HepG2 (cell line): ENCODE results near the gene DENND2A. TPM values are rescaled to one million over a fixed set of nuclear protein-coding genes. Genes with fewer than 3 reads are reported as not detected.

ENCODE experiments used
- ATAC-seq: fragments of 200-7000 bp; cut with Tn5 transposase; 3 replicates; pipeline ENCODE4 v1.9.1; 2020; ENCODE audit warnings: mild to moderate bottlenecking, moderate library complexity
- BruUV-seq: library from RNA; stranded (reverse); fragments of 400-500 nt; replicated peaks from 2 replicates; lab custom pipeline; 2021; lab: Mats Ljungman, UMichigan
- CTCF ChIA-PET: fragments of 300-600 bp; formaldehyde crosslinking; extraction: SDS; loops from one replicate; lab custom pipeline; 2021; ENCODE audit warnings: low total read pairs, inconsistent platforms, low intra/inter-chr PET ratio; lab: Yijun Ruan, JAX
- POLR2A ChIA-PET: fragments of 350-600 bp; sonication (Branson Sonifier 250); formaldehyde crosslinking; loops from one replicate; lab custom pipeline; 2020; ENCODE audit warnings: antibody characterized with exemption, inconsistent platforms; lab: Yijun Ruan, JAX
- DNase-seq: peaks from one replicate; pipeline ENCODE4 v3.0.0-alpha.2; 2015; ENCODE audit warnings: low spot score
- FAIRE-seq: peaks from 3 replicates; lab custom pipeline; 2011; peaks lifted over from hg19 to GRCh38; lab: Jason Lieb, UNC
- H2AFZ ChIP-seq: one replicate; pipeline ENCODE4 v1.6.1; 2011; ENCODE audit warnings: low read length, inconsistent platforms
- H3K27ac ChIP-seq: fragments of 300-600 bp; 3 replicates; pipeline ENCODE4 v1.8.0; 2011; ENCODE audit warnings: mixed run types, mild to moderate bottlenecking, mixed read lengths, low read length, inconsistent platforms; ENCODE audit not compliant: insufficient read depth; ENCODE audit errors: extremely low read length
- H3K27me3 ChIP-seq, 2 experiments: fragments of 200-600 bp in 1 of 2; 2 replicates in 1 of 2; 3 replicates in 1 of 2; pipeline versions ENCODE4 v1.6.0 to v1.8.0; 2011; ENCODE audit warnings: low read length in 2 of 2, mild to moderate bottlenecking in 2 of 2, moderate library complexity in 2 of 2, inconsistent platforms in 1 of 2; ENCODE audit not compliant: insufficient read depth in 2 of 2, control insufficient read depth in 1 of 2
- H3K36me3 ChIP-seq, 2 experiments: fragments of 200-600 bp in 1 of 2; replicated peaks in 1 of 2; 2 replicates in 1 of 2; 3 replicates in 1 of 2; pipeline versions ENCODE4 v1.5.1 to v1.8.0; 2011; ENCODE audit warnings: low read length in 2 of 2, inconsistent platforms in 1 of 2; ENCODE audit not compliant: insufficient read depth in 2 of 2, control insufficient read depth in 1 of 2
- H3K4me1 ChIP-seq: 2 replicates; pipeline ENCODE4 v1.5.1; 2012; ENCODE audit warnings: low read length, inconsistent platforms; ENCODE audit not compliant: insufficient read depth
- H3K4me2 ChIP-seq: 2 replicates; pipeline ENCODE4 v1.6.0; 2011; ENCODE audit warnings: low read depth, low read length, inconsistent platforms
- H3K4me3 ChIP-seq, 3 experiments: fragments of 200-600 bp in 1 of 3; sonication (generic), shearing (Covaris generic) in 1 of 3; replicated peaks in 1 of 3; 2 replicates each; pipeline ENCODE4 v1.5.1; 2011 to 2016; ENCODE audit warnings: low read length in 3 of 3, inconsistent platforms in 2 of 3, low read depth in 2 of 3, mild to moderate bottlenecking in 2 of 3, control low read depth in 1 of 3, mixed read lengths in 1 of 3; ENCODE audit not compliant: insufficient read depth in 1 of 3
- H3K79me2 ChIP-seq: one replicate; pipeline ENCODE4 v1.6.1; 2011; ENCODE audit warnings: low read length, inconsistent platforms; ENCODE audit not compliant: insufficient read depth
- H3K9ac ChIP-seq: 2 replicates; pipeline ENCODE4 v1.6.0; 2011; ENCODE audit warnings: mild to moderate bottlenecking, low read depth, low read length, inconsistent platforms; ENCODE audit not compliant: insufficient read depth
- H3K9me3 ChIP-seq: 2 replicates; pipeline ENCODE4 v1.5.1; 2012; ENCODE audit warnings: mild to moderate bottlenecking, low read length
- H4K20me1 ChIP-seq: 2 replicates; pipeline ENCODE4 v1.6.0; 2011; ENCODE audit warnings: inconsistent platforms, mild to moderate bottlenecking, low read length, moderate library complexity; ENCODE audit not compliant: insufficient read depth
- KAT8 ChIP-seq: IDR thresholded peaks from 2 replicates; pipeline ENCODE4 v1.6.1; 2016; ENCODE audit warnings: missing genetic modification reagents, missing compliant biosample characterization
- KDM5A ChIP-seq: fragments of 200-600 bp; sonication (generic); IDR thresholded peaks from 2 replicates; pipeline ENCODE4 v1.7.0; 2018; ENCODE audit warnings: antibody characterized with exemption, mild to moderate bottlenecking, low read length, borderline replicate concordance
- MYNN ChIP-seq: sonication (generic); formaldehyde crosslinking; IDR thresholded peaks from 2 replicates; pipeline ENCODE4 v1.4.0; 2020; ENCODE audit warnings: mild to moderate bottlenecking, low read depth, missing genetic modification reagents
- PRPF4 ChIP-seq: fragments of 200-400 bp; formaldehyde crosslinking; IDR thresholded peaks from 2 replicates; pipeline ENCODE4 v1.6.1; 2016; ENCODE audit warnings: low read length, low read depth; ENCODE audit not compliant: poor library complexity, severe bottlenecking
- RARG ChIP-seq: sonication (generic); formaldehyde crosslinking; IDR thresholded peaks from 2 replicates; pipeline ENCODE4 v1.4.0; 2020; ENCODE audit warnings: low read depth, mild to moderate bottlenecking, missing genetic modification reagents
- SIX1 ChIP-seq: sonication (generic); formaldehyde crosslinking; IDR thresholded peaks from 2 replicates; pipeline ENCODE4 v1.4.0; 2020; ENCODE audit warnings: missing genetic modification reagents, borderline replicate concordance
- TARDBP ChIP-seq: sonication (generic); formaldehyde crosslinking; IDR thresholded peaks from 2 replicates; pipeline ENCODE4 v1.8.0; 2022; ENCODE audit warnings: mild to moderate bottlenecking, missing genetic modification reagents
- WIZ ChIP-seq: sonication (generic); formaldehyde crosslinking; IDR thresholded peaks from 2 replicates; pipeline ENCODE4 v1.5.1; 2020; ENCODE audit warnings: mild to moderate bottlenecking, missing genetic modification reagents
- ZC3H13 ChIP-seq: sonication (generic); formaldehyde crosslinking; IDR thresholded peaks from 2 replicates; pipeline ENCODE4 v1.8.1; 2023; ENCODE audit warnings: mild to moderate bottlenecking, missing genetic modification reagents, moderate library complexity
- ZNF292 ChIP-seq: sonication (generic); formaldehyde crosslinking; IDR thresholded peaks from 2 replicates; pipeline ENCODE4 v1.8.1; 2022; ENCODE audit warnings: mild to moderate bottlenecking, low read depth, missing genetic modification reagents, borderline replicate concordance
- ZNF446 ChIP-seq: sonication (generic); formaldehyde crosslinking; IDR thresholded peaks from 2 replicates; pipeline ENCODE4 v1.5.0; 2020; ENCODE audit warnings: mild to moderate bottlenecking, missing genetic modification reagents
- ZNF619 ChIP-seq: sonication (generic); formaldehyde crosslinking; IDR thresholded peaks from 2 replicates; pipeline ENCODE4 v1.4.0; 2020; ENCODE audit warnings: mild to moderate bottlenecking, missing genetic modification reagents
- ZNF777 ChIP-seq: sonication (generic); formaldehyde crosslinking; IDR thresholded peaks from 2 replicates; pipeline ENCODE4 v1.4.0; 2020; ENCODE audit warnings: missing genetic modification reagents
- WGBS: methylation state at CpG from one replicate; pipeline ENCODE4 v1.1.6; 2017; ENCODE audit warnings: low lambda C conversion rate; 5-methylcytosine and 5-hydroxymethylcytosine counted together
- in situ Hi-C: cut with HindIII; loops from 2 replicates; pipeline ENCODE4 v1.10.0; 2017; ENCODE audit warnings: low pct_unique_long_range_greater_than_20kb; ENCODE audit not compliant: extremely low pct_ligation_motif_present
- intact Hi-C: fragments of 100-400 bp; cut with micrococcal nuclease; formaldehyde crosslinking; loops from one replicate; pipeline ENCODE4 v1.10.0; 2022; ENCODE audit not compliant: unreplicated experiment
- polyA plus RNA-seq, 8 experiments: library from polyadenylated mRNA; depleted of rRNA in 3 of 8; stranded (reverse) in 7 of 8; unstranded in 1 of 8; fragments of >200 nt; fragmentation: Illumina TruSeq in 4 of 8; extraction: Trizol in 4 of 8; gene quantifications; 2 replicates each; pipeline versions ENCODE4 v1.2.1 to v1.2.3, GENCODE V29; 2011 to 2016; ENCODE audit warnings: low read depth in 4 of 8, missing spikeins in 1 of 8, mixed read lengths in 1 of 8; ENCODE audit not compliant: insufficient read depth in 1 of 8
- total RNA-seq, 5 experiments: library from RNA; depleted of rRNA; stranded (reverse); fragments of >200 nt; fragmentation: Illumina TruSeq; extraction: Trizol; gene quantifications; 2 replicates each; pipeline ENCODE4 v1.2.3, GENCODE V29; 2016; ENCODE audit warnings: low read depth in 1 of 5
- TF ChIP-seq, protein P1 (sequence below): sonication (generic); formaldehyde crosslinking; IDR thresholded peaks from 2 replicates; pipeline ENCODE4 v1.5.1; 2020; ENCODE audit warnings: missing genetic modification reagents, mild to moderate bottlenecking, borderline replicate concordance
- TF ChIP-seq, protein P2 (sequence below): IDR thresholded peaks from 2 replicates; pipeline ENCODE4 v1.6.1; 2016; ENCODE audit warnings: mild to moderate bottlenecking, missing biosample characterization, missing genetic modification reagents
- TF ChIP-seq, protein P3 (sequence below): sonication (generic); formaldehyde crosslinking; IDR thresholded peaks from 2 replicates; pipeline ENCODE4 v1.9.0; 2021; ENCODE audit warnings: missing genetic modification reagents, mild to moderate bottlenecking, borderline replicate concordance
- TF ChIP-seq, protein P4 (sequence below): sonication (generic); formaldehyde crosslinking; conservative IDR thresholded peaks from 2 replicates; pipeline ENCODE4 v1.8.0; 2022; ENCODE audit warnings: mild to moderate bottlenecking, moderate library complexity, missing genetic modification reagents

Gene DENND2A
- total and polyA plus RNA-seq, 2 of the 13 experiments (the other 11 are each of a cell fraction or from before 2014, with no cell fraction given) = not detected

DNA sequence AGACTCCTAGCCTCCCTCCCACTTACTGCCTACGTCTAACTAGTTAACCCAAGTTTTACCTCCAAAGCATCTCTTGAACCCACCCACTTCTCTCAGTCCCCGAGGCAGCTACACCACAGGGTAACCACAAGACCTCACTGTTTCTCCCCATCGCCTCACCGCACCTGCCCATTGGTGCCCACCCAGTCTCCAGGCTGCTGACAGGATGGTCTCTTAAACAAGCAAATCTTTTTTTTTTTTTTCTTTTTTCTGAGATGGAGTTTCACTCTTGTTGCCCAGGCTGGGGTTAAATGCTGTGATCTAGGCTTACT is 47.0 kb downstream of the DENND2A start:
- Histone ChIP-seq H3K4me1 (no peaks in the 10 kb centered on the region), H3K9me3 (no peaks in the 10 kb centered on the region), H3K4me2 (no peak overlapping the region), H3K27me3 (peaks cover 0 to 9% of the 10 kb centered on the region in 2 experiments; a peak in 1 of 5 replicates), H3K36me3 (no peaks in the 10 kb centered on the region), H3K9ac (no peak overlapping the region), H3K4me3 (no peak overlapping the region), H3K27ac (no peak overlapping the region), H4K20me1 (no peaks in the 10 kb centered on the region), H2AFZ (no peak overlapping the region), H3K79me2 (no peaks in the 10 kb centered on the region)
- in situ Hi-C loops (no loop called here), intact Hi-C loops (no loop called here)
- ChIA-PET CTCF (no interaction called here), POLR2A (no interaction called here)
- ATAC-seq = no peak
- FAIRE-seq = no peak
- DNase-seq = no peak
- BruUV-seq = no TSS peak
- 54% methylated on average over 4 of the region's 4 CpGs for WGBS
- TF ChIP-seq TARDBP (CRISPR knock-in tag) = no peak
- no peak for TF ChIP-seq KDM5A
- no peak for TF ChIP-seq MYNN
- TF ChIP-seq, protein P1, sequence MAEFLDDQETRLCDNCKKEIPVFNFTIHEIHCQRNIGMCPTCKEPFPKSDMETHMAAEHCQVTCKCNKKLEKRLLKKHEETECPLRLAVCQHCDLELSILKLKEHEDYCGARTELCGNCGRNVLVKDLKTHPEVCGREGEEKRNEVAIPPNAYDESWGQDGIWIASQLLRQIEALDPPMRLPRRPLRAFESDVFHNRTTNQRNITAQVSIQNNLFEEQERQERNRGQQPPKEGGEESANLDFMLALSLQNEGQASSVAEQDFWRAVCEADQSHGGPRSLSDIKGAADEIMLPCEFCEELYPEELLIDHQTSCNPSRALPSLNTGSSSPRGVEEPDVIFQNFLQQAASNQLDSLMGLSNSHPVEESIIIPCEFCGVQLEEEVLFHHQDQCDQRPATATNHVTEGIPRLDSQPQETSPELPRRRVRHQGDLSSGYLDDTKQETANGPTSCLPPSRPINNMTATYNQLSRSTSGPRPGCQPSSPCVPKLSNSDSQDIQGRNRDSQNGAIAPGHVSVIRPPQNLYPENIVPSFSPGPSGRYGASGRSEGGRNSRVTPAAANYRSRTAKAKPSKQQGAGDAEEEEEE (CRISPR knock-in tag) = no peak
- TF ChIP-seq, protein P2, sequence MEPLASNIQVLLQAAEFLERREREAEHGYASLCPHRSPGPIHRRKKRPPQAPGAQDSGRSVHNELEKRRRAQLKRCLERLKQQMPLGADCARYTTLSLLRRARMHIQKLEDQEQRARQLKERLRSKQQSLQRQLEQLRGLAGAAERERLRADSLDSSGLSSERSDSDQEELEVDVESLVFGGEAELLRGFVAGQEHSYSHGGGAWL = no peak
- no peak for TF ChIP-seq SIX1
- TF ChIP-seq, protein P3, sequence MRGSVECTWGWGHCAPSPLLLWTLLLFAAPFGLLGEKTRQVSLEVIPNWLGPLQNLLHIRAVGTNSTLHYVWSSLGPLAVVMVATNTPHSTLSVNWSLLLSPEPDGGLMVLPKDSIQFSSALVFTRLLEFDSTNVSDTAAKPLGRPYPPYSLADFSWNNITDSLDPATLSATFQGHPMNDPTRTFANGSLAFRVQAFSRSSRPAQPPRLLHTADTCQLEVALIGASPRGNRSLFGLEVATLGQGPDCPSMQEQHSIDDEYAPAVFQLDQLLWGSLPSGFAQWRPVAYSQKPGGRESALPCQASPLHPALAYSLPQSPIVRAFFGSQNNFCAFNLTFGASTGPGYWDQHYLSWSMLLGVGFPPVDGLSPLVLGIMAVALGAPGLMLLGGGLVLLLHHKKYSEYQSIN (CRISPR knock-in tag) = no peak
- TF ChIP-seq ZNF292 (CRISPR knock-in tag) = no peak
- TF ChIP-seq PRPF4 = no peak
- TF ChIP-seq, protein P4, sequence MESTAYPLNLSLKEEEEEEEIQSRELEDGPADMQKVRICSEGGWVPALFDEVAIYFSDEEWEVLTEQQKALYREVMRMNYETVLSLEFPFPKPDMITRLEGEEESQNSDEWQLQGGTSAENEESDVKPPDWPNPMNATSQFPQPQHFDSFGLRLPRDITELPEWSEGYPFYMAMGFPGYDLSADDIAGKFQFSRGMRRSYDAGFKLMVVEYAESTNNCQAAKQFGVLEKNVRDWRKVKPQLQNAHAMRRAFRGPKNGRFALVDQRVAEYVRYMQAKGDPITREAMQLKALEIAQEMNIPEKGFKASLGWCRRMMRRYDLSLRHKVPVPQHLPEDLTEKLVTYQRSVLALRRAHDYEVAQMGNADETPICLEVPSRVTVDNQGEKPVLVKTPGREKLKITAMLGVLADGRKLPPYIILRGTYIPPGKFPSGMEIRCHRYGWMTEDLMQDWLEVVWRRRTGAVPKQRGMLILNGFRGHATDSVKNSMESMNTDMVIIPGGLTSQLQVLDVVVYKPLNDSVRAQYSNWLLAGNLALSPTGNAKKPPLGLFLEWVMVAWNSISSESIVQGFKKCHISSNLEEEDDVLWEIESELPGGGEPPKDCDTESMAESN (CRISPR knock-in tag) = no peak
- no peak for TF ChIP-seq RARG (CRISPR knock-in tag)
- no peak for TF ChIP-seq ZNF619 (CRISPR knock-in tag)
- no peak for TF ChIP-seq WIZ (CRISPR knock-in tag)
- no peak for TF ChIP-seq KAT8 (CRISPR knock-in tag)
- no peak for TF ChIP-seq ZC3H13 (CRISPR knock-in tag)
- no peak for TF ChIP-seq ZNF446
- no peak for TF ChIP-seq ZNF777 (CRISPR knock-in tag)
